ENCODE data around the gene HNRNPAB. TPM values are rescaled to one million over a fixed set of nuclear protein-coding genes. Genes with fewer than 3 reads are reported as not detected.
A peak's percentile ranks its signal among the peaks of the same experiment; 100 is the strongest.
"Not testable (repeated sequence)": the region's sequence is repeated elsewhere in the genome, so short reads cannot be mapped to it uniquely, and the experiment has no call there.

The HNRNPAB gene
- polyA plus RNA-seq, 2 donors: 146 to 154 TPM

GRCh38 chr5:178193251-178193809, 11.0 kb upstream of the HNRNPAB start:
- H3K36me3 ChIP-seq (ENCODE audit: control insufficient read depth in 2 of 2, insufficient read depth in 2 of 2, low read length in 1 of 2): no peaks in the 10 kb centered on the region
- 59 to 61% methylated on average over 8 of the region's 8 CpGs for WGBS, 2 donors
- no peaks in the 10 kb centered on the region for H3K9me3 ChIP-seq (ENCODE audit: control insufficient read depth in 2 of 2, insufficient read depth in 1 of 2, low read depth in 1 of 2, low read length in 1 of 2)
- H3K27me3 ChIP-seq (ENCODE audit: control insufficient read depth in 1 of 2, insufficient read depth in 2 of 2, low read length in 2 of 2): no peaks in the 10 kb centered on the region
- no peak overlapping the region for H3K4me3 ChIP-seq (ENCODE audit: low read depth in 1 of 2, low read length in 2 of 2)
- peaks cover 0 to 8% of the 10 kb centered on the region in 2 donors for H3K4me1 ChIP-seq (ENCODE audit: control insufficient read depth in 2 of 2, insufficient read depth in 2 of 2, low read length in 1 of 2)
- no peak overlapping the region for H3K27ac ChIP-seq (ENCODE audit: low read depth in 2 of 2, low read length in 1 of 2)

GRCh38 chr5:178194026-178194425, 10.3 kb upstream of the HNRNPAB start:
- Histone ChIP-seq H3K36me3 (ENCODE audit: control insufficient read depth in 2 of 2, insufficient read depth in 2 of 2, low read length in 1 of 2) (no peaks in the 10 kb centered on the region), H3K9me3 (ENCODE audit: control insufficient read depth in 2 of 2, insufficient read depth in 1 of 2, low read depth in 1 of 2, low read length in 1 of 2) (no peaks in the 10 kb centered on the region), H3K4me1 (ENCODE audit: control insufficient read depth in 2 of 2, insufficient read depth in 2 of 2, low read length in 1 of 2) (peaks cover 0 to 8% of the 10 kb centered on the region in 2 donors), H3K4me3 (ENCODE audit: low read depth in 1 of 2, low read length in 2 of 2) (no peak overlapping the region), H3K27me3 (ENCODE audit: control insufficient read depth in 1 of 2, insufficient read depth in 2 of 2, low read length in 2 of 2) (no peaks in the 10 kb centered on the region), H3K27ac (ENCODE audit: low read depth in 2 of 2, low read length in 1 of 2) (no peak overlapping the region)
- 22 to 29% methylated on average over 7 of the region's 7 CpGs for WGBS, 2 donors

GRCh38 chr5:178196281-178196812, 8.0 kb upstream of the HNRNPAB start:
- Histone ChIP-seq H3K27ac (ENCODE audit: low read depth in 2 of 2, low read length in 1 of 2) (no peak overlapping the region), H3K4me3 (ENCODE audit: low read depth in 1 of 2, low read length in 2 of 2) (no peak overlapping the region), H3K9me3 (ENCODE audit: control insufficient read depth in 2 of 2, insufficient read depth in 1 of 2, low read depth in 1 of 2, low read length in 1 of 2) (no peaks in the 10 kb centered on the region), H3K27me3 (ENCODE audit: control insufficient read depth in 1 of 2, insufficient read depth in 2 of 2, low read length in 2 of 2) (no peaks in the 10 kb centered on the region), H3K36me3 (ENCODE audit: control insufficient read depth in 2 of 2, insufficient read depth in 2 of 2, low read length in 1 of 2) (no peaks in the 10 kb centered on the region), H3K4me1 (ENCODE audit: control insufficient read depth in 2 of 2, insufficient read depth in 2 of 2, low read length in 1 of 2) (peaks cover 0 to 10% of the 10 kb centered on the region in 2 donors)
- WGBS, 2 donors: 80 to 82% methylated on average over 7 of the region's 7 CpGs

GRCh38 chr5:178196986-178197385, 7.3 kb upstream of the HNRNPAB start:
- Histone ChIP-seq H3K9me3 (ENCODE audit: control insufficient read depth in 2 of 2, insufficient read depth in 1 of 2, low read depth in 1 of 2, low read length in 1 of 2) (no peaks in the 10 kb centered on the region), H3K4me1 (ENCODE audit: control insufficient read depth in 2 of 2, insufficient read depth in 2 of 2, low read length in 1 of 2) (peaks cover 0 to 13% of the 10 kb centered on the region in 2 donors), H3K36me3 (ENCODE audit: control insufficient read depth in 2 of 2, insufficient read depth in 2 of 2, low read length in 1 of 2) (no peaks in the 10 kb centered on the region), H3K27ac (ENCODE audit: low read depth in 2 of 2, low read length in 1 of 2) (no peak overlapping the region), H3K4me3 (ENCODE audit: low read depth in 1 of 2, low read length in 2 of 2) (no peak overlapping the region), H3K27me3 (ENCODE audit: control insufficient read depth in 1 of 2, insufficient read depth in 2 of 2, low read length in 2 of 2) (no peaks in the 10 kb centered on the region)
- 79 to 87% methylated on average over 8 of the region's 8 CpGs for WGBS, 2 donors

- H3K9me3 ChIP-seq (ENCODE audit: control insufficient read depth in 2 of 2, insufficient read depth in 1 of 2, low read depth in 1 of 2, low read length in 1 of 2); H3K27ac ChIP-seq (ENCODE audit: low read depth in 2 of 2, low read length in 1 of 2); H3K36me3 ChIP-seq (ENCODE audit: control insufficient read depth in 2 of 2, insufficient read depth in 2 of 2, low read length in 1 of 2); H3K4me3 ChIP-seq (ENCODE audit: low read depth in 1 of 2, low read length in 2 of 2); H3K27me3 ChIP-seq (ENCODE audit: control insufficient read depth in 1 of 2, insufficient read depth in 2 of 2, low read length in 2 of 2): not testable (repeated sequence)
- H3K4me1 ChIP-seq (ENCODE audit: control insufficient read depth in 2 of 2, insufficient read depth in 2 of 2, low read length in 1 of 2): peaks cover 0 to 15% of the 10 kb centered on the region in 2 donors
- WGBS, 2 donors: 75 to 88% methylated on average over 11 of the region's 11 CpGs
Measured at GRCh38 chr5:178198151-178198550, 6.2 kb upstream of the HNRNPAB start.

GRCh38 chr5:178198706-178199105, 5.6 kb upstream of the HNRNPAB start:
- H3K4me3 ChIP-seq (ENCODE audit: low read depth in 1 of 2, low read length in 2 of 2): no peak overlapping the region
- no peaks in the 10 kb centered on the region for H3K36me3 ChIP-seq (ENCODE audit: control insufficient read depth in 2 of 2, insufficient read depth in 2 of 2, low read length in 1 of 2)
- H3K9me3 ChIP-seq (ENCODE audit: control insufficient read depth in 2 of 2, insufficient read depth in 1 of 2, low read depth in 1 of 2, low read length in 1 of 2): no peaks in the 10 kb centered on the region
- 79 to 81% methylated on average over 10 to 11 of the region's 11 CpGs for WGBS, 2 donors
- H3K4me1 ChIP-seq (ENCODE audit: control insufficient read depth in 2 of 2, insufficient read depth in 2 of 2, low read length in 1 of 2): peaks cover 0 to 11% of the 10 kb centered on the region in 2 donors
- no peaks in the 10 kb centered on the region for H3K27me3 ChIP-seq (ENCODE audit: control insufficient read depth in 1 of 2, insufficient read depth in 2 of 2, low read length in 2 of 2)
- H3K27ac ChIP-seq (ENCODE audit: low read depth in 2 of 2, low read length in 1 of 2): no peak overlapping the region

GRCh38 chr5:178199581-178200434, 4.5 kb upstream of the HNRNPAB start:
- WGBS, 2 donors: 52 to 62% methylated on average over 12 of the region's 12 CpGs
- H3K4me3 ChIP-seq (ENCODE audit: low read depth in 1 of 2, low read length in 2 of 2): no peak overlapping the region
- H3K4me1 ChIP-seq (ENCODE audit: control insufficient read depth in 2 of 2, insufficient read depth in 2 of 2, low read length in 1 of 2): peaks cover 0 to 7% of the 10 kb centered on the region in 2 donors
- no peaks in the 10 kb centered on the region for H3K9me3 ChIP-seq (ENCODE audit: control insufficient read depth in 2 of 2, insufficient read depth in 1 of 2, low read depth in 1 of 2, low read length in 1 of 2)
- no peaks in the 10 kb centered on the region for H3K36me3 ChIP-seq (ENCODE audit: control insufficient read depth in 2 of 2, insufficient read depth in 2 of 2, low read length in 1 of 2)
- no peaks in the 10 kb centered on the region for H3K27me3 ChIP-seq (ENCODE audit: control insufficient read depth in 1 of 2, insufficient read depth in 2 of 2, low read length in 2 of 2)
- H3K27ac ChIP-seq (ENCODE audit: low read depth in 2 of 2, low read length in 1 of 2): peak overlapping the region in 1 of 2 donors; percentile 50

GRCh38 chr5:178201221-178201926, 3.0 kb upstream of the HNRNPAB start:
- WGBS, 2 donors: 77 to 78% methylated on average over 14 of the region's 14 CpGs
- Histone ChIP-seq H3K36me3 (ENCODE audit: control insufficient read depth in 2 of 2, insufficient read depth in 2 of 2, low read length in 1 of 2) (peaks cover 0 to 4% of the 10 kb centered on the region in 2 donors), H3K27me3 (ENCODE audit: control insufficient read depth in 1 of 2, insufficient read depth in 2 of 2, low read length in 2 of 2) (no peaks in the 10 kb centered on the region), H3K27ac (ENCODE audit: low read depth in 2 of 2, low read length in 1 of 2) (no peak overlapping the region), H3K4me3 (ENCODE audit: low read depth in 1 of 2, low read length in 2 of 2) (no peak overlapping the region), H3K9me3 (ENCODE audit: control insufficient read depth in 2 of 2, insufficient read depth in 1 of 2, low read depth in 1 of 2, low read length in 1 of 2) (no peaks in the 10 kb centered on the region), H3K4me1 (ENCODE audit: control insufficient read depth in 2 of 2, insufficient read depth in 2 of 2, low read length in 1 of 2) (peaks cover 2 to 10% of the 10 kb centered on the region in 2 donors)

- Histone ChIP-seq H3K27me3 (ENCODE audit: control insufficient read depth in 1 of 2, insufficient read depth in 2 of 2, low read length in 2 of 2) (no peaks in the 10 kb centered on the region), H3K36me3 (ENCODE audit: control insufficient read depth in 2 of 2, insufficient read depth in 2 of 2, low read length in 1 of 2) (peaks cover 0 to 9% of the 10 kb centered on the region in 2 donors), H3K9me3 (ENCODE audit: control insufficient read depth in 2 of 2, insufficient read depth in 1 of 2, low read depth in 1 of 2, low read length in 1 of 2) (no peaks in the 10 kb centered on the region), H3K4me1 (ENCODE audit: control insufficient read depth in 2 of 2, insufficient read depth in 2 of 2, low read length in 1 of 2) (peaks cover 4 to 15% of the 10 kb centered on the region in 2 donors), H3K4me3 (ENCODE audit: low read depth in 1 of 2, low read length in 2 of 2) (no peak overlapping the region), H3K27ac (ENCODE audit: low read depth in 2 of 2, low read length in 1 of 2) (no peak overlapping the region)
- WGBS, 2 donors: 36 to 48% methylated on average over 2 of the region's 2 CpGs
Measured at GRCh38 chr5:178201927-178202235, 2.5 kb upstream of the HNRNPAB start.

Data from esophagus (tissue), 2 donors.